ENCODE data around the gene ERG.
A peak's percentile ranks its signal among the peaks of the same experiment; 100 is the strongest.

Gene ERG

DNA sequence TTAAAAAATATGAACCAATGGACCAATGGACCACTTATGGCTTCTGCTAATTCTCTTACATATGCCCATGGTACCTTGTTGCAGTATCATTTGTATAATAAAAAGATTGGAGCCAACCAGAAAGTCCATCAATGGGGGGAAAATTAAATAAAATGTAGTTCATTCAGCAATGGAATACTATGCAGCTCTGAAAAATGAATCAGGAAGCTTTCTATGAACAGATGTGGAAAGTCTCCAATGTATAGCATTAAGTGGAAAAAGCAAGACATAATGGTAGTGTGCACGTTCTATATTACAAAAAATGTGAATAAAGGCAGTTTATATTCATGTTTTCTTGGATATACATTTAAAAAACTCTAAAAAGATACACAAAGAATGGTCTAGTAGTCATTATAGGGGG, 140.2 kb downstream of the ERG start:
- intact Hi-C loops (cut with micrococcal nuclease) = loop anchor here (5.0 kb wide), 1 partner anchor 646 kb away; no protein-coding TSS in a partner anchor
- Mint-ChIP-seq H3K27me3 (peaks cover 18% of the 10 kb centered on the region), H3K27ac (no peak overlapping the region), H3K9me3 (no peaks in the 10 kb centered on the region), H3K36me3 (ENCODE audit: low read depth) (no peaks in the 10 kb centered on the region), H3K4me1 (ENCODE audit: low read depth) (peaks cover 5% of the 10 kb centered on the region), H3K4me3 (no peak overlapping the region)

GRCh38 chr21:38356883-38357625, 141.2 kb downstream of the ERG start:
- intact Hi-C loops (cut with micrococcal nuclease) = loop anchor here (1.0 to 5.0 kb wide), 3 partner anchors 187 to 645 kb away; no protein-coding TSS in a partner anchor
- no peak overlapping the region for H3K27ac Mint-ChIP-seq
- H3K27me3 Mint-ChIP-seq = peaks cover 18% of the 10 kb centered on the region

DNA sequence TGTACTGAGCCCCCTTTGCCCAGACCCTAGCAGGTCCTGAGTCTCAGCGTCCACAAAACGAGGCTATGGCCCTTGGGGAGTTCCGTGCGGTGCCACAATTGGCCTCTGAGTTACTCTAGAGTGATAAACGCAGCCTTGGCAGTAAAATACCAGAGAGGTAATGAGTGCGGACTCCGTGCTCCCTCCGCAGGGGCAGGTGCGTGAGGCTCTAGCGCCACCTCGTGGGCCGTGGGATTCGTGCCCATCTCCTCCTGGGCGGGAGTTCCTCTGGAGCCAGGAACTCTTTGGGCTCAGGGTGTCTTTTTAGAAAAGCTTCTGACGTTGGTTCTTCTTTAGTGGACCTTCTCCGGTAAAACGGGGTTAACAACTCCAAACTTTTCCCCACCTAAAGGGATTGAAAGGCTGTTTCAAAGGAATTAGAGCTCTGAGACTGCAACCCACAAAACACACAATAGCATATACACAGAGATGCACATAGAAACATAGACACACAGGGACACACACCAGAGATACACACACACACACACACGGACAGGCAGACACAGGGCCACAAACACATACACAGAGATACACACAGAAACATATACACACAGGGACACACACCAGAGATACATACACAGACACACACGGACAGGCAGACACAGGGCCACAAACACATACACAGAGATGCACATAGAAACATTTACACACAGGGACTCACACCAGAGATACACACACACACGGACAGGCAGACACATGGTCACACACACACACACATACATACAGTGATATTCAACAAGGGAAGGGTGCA, 142.1 kb downstream of the ERG start:
- Mint-ChIP-seq H3K27ac (no peak overlapping the region), H3K4me1 (ENCODE audit: low read depth) (peaks cover 12% of the 10 kb centered on the region), H3K4me3 (no peak overlapping the region), H3K36me3 (ENCODE audit: low read depth) (no peaks in the 10 kb centered on the region), H3K9me3 (no peaks in the 10 kb centered on the region), H3K27me3 (peaks cover 15% of the 10 kb centered on the region)
- intact Hi-C loops (cut with micrococcal nuclease) = loop anchor here (1.0 to 5.0 kb wide), 3 partner anchors 186 to 644 kb away; no protein-coding TSS in a partner anchor

More at GRCh38 chr21:38356883-38357625, 141.2 kb downstream of the ERG start:
- peaks cover 5% of the 10 kb centered on the region for H3K4me1 Mint-ChIP-seq (ENCODE audit: low read depth)
- H3K4me3 Mint-ChIP-seq = no peak overlapping the region
- no peaks in the 10 kb centered on the region for H3K9me3 Mint-ChIP-seq
- H3K36me3 Mint-ChIP-seq (ENCODE audit: low read depth) = no peaks in the 10 kb centered on the region

GRCh38 chr21:38355353-38355752, 142.9 kb downstream of the ERG start:
- intact Hi-C loops (cut with micrococcal nuclease) = loop anchor here (5.0 kb wide), 1 partner anchor 643 kb away; no protein-coding TSS in a partner anchor
- Mint-ChIP-seq H3K9me3 (no peaks in the 10 kb centered on the region), H3K4me1 (ENCODE audit: low read depth) (peaks cover 20% of the 10 kb centered on the region), H3K27ac (no peak overlapping the region), H3K4me3 (no peak overlapping the region), H3K27me3 (peaks cover 14% of the 10 kb centered on the region), H3K36me3 (ENCODE audit: low read depth) (no peaks in the 10 kb centered on the region)

DNA sequence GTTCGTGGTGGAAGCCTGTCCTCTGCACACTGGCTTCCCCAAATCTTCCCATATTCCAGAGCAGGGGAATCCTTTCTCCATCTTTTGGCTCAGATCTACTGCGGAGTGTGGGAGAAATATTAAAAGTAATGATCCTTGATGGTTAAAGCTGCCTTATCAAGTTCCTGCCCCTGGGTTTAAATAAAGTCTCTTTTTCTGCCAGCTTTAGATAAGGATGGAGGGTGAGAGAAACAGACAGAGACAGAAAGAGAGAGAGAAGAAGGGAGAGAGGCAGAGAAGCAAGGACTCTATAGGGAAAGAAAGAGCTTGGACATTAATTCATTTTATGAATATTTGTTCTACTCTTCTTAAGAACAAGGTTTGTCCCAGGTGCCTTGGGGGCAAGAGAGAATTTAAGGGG, 143.5 kb downstream of the ERG start:
- H3K27me3 Mint-ChIP-seq = peaks cover 12% of the 10 kb centered on the region
- H3K27ac Mint-ChIP-seq = no peak overlapping the region
- no peaks in the 10 kb centered on the region for H3K9me3 Mint-ChIP-seq
- peaks cover 25% of the 10 kb centered on the region for H3K4me1 Mint-ChIP-seq (ENCODE audit: low read depth)
- no peaks in the 10 kb centered on the region for H3K36me3 Mint-ChIP-seq (ENCODE audit: low read depth)
- no peak overlapping the region for H3K4me3 Mint-ChIP-seq
- intact Hi-C loops (cut with micrococcal nuclease) = loop anchor here (5.0 kb wide), 1 partner anchor 642 kb away; no protein-coding TSS in a partner anchor

- no peaks in the 10 kb centered on the region for H3K36me3 Mint-ChIP-seq (ENCODE audit: low read depth)
- H3K4me1 Mint-ChIP-seq (ENCODE audit: low read depth) = peaks cover 25% of the 10 kb centered on the region
- intact Hi-C loops (cut with micrococcal nuclease) = no loop called here
- no peak overlapping the region for H3K4me3 Mint-ChIP-seq
- peaks cover 11% of the 10 kb centered on the region for H3K27me3 Mint-ChIP-seq
- no peaks in the 10 kb centered on the region for H3K9me3 Mint-ChIP-seq
- H3K27ac Mint-ChIP-seq = no peak overlapping the region
Measured at GRCh38 chr21:38354231-38354630, 144.0 kb downstream of the ERG start.

GRCh38 chr21:38352536-38353219, 145.6 kb downstream of the ERG start:
- Mint-ChIP-seq H3K27ac (no peak overlapping the region), H3K4me1 (ENCODE audit: low read depth) (peaks cover 25% of the 10 kb centered on the region), H3K4me3 (no peak overlapping the region), H3K9me3 (no peaks in the 10 kb centered on the region), H3K27me3 (peaks cover 13% of the 10 kb centered on the region), H3K36me3 (ENCODE audit: low read depth) (no peaks in the 10 kb centered on the region)
- intact Hi-C loops (cut with micrococcal nuclease) = loop anchor here (1.0 kb wide), 2 partner anchors 133 to 182 kb away; no protein-coding TSS in a partner anchor

DNA sequence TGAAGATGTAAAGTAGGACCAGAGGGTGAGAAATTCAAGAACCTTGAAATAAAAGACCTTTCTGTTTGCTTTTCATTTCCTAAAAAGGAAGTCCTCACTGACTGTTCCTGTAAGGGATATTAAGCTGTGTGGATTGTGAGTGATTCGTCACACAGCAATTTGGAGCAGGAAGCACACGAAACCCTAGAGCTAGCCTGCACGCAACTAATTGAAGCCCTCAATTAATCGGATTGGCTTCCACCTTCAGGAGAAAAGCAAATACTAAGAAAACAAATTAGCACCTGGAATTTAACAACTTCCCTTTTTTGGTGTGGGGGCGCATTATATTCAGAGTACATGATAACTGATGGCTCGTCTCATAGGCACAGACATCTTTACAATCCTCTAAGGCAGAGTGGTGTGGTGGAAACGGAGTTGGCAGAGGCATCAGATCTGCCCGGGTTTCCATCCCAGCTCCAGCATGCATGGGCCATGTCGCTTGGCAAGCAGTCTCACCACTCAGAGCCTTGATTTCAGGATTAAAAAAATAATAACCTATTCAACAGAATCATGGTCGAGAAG, 146.2 kb downstream of the ERG start:
- H3K27me3 Mint-ChIP-seq = peaks cover 16% of the 10 kb centered on the region
- peaks cover 25% of the 10 kb centered on the region for H3K4me1 Mint-ChIP-seq (ENCODE audit: low read depth)
- H3K36me3 Mint-ChIP-seq (ENCODE audit: low read depth) = no peaks in the 10 kb centered on the region
- H3K27ac Mint-ChIP-seq = peak overlapping the region; percentile 9
- no peak overlapping the region for H3K4me3 Mint-ChIP-seq
- intact Hi-C loops (cut with micrococcal nuclease) = loop anchor here (1.0 kb wide), 2 partner anchors 133 to 182 kb away; no protein-coding TSS in a partner anchor
- H3K9me3 Mint-ChIP-seq = no peaks in the 10 kb centered on the region

DNA sequence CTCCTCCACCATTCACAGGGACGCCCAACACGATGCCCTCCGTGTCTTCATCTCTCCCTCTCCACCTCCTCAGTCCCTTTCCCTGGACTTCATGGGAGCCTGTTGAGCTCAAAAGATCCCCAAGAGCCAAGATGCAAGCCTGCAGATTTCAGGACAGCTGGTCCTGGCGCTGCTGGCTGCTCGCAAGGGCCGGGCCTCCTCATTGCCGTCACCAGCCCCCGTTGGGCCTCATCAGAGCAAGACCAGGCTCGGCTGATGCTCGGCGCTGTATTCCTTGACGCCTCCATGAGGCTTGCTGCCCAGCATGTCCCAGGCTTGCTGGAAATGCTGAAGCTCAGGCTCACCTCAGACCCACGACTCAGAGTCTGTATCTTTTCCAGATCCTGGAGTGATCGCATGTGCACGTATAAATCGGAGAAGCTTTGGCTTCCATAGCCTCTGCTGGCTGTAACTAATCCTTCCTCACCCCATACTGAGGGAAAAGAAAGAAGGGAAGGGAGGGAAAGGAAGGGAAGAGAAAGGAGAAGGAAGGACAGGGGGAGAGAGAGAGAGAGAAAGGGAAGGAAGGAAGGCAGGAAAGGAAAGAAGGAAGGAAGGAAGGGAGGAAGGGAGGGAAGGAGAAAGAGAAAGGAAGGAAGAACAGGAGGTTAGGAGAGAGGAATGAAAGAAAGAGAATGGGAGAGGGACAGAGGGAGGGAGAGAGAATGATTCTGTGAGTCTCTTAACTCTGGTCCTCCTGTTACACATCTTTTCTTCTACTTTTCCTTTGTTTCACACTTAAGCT, 146.9 kb downstream of the ERG start:
- H3K27ac Mint-ChIP-seq = peak overlapping the region; percentile 9
- intact Hi-C loops (cut with micrococcal nuclease) = no loop called here
- H3K4me1 Mint-ChIP-seq (ENCODE audit: low read depth) = peaks cover 24% of the 10 kb centered on the region
- H3K27me3 Mint-ChIP-seq = peaks cover 18% of the 10 kb centered on the region
- H3K36me3 Mint-ChIP-seq (ENCODE audit: low read depth) = no peaks in the 10 kb centered on the region
- no peaks in the 10 kb centered on the region for H3K9me3 Mint-ChIP-seq
- H3K4me3 Mint-ChIP-seq = no peak overlapping the region

GRCh38 chr21:38350684-38351083, 147.6 kb downstream of the ERG start:
- Mint-ChIP-seq H3K36me3 (ENCODE audit: low read depth) (no peaks in the 10 kb centered on the region), H3K4me3 (no peak overlapping the region), H3K4me1 (ENCODE audit: low read depth) (peaks cover 28% of the 10 kb centered on the region), H3K27me3 (peaks cover 18% of the 10 kb centered on the region), H3K27ac (no peak overlapping the region), H3K9me3 (no peaks in the 10 kb centered on the region)
- intact Hi-C loops (cut with micrococcal nuclease) = no loop called here

GRCh38 chr21:38349977-38350376, 148.3 kb downstream of the ERG start:
- no peak overlapping the region for H3K27ac Mint-ChIP-seq
- intact Hi-C loops (cut with micrococcal nuclease) = no loop called here
- H3K9me3 Mint-ChIP-seq = no peaks in the 10 kb centered on the region

DNA sequence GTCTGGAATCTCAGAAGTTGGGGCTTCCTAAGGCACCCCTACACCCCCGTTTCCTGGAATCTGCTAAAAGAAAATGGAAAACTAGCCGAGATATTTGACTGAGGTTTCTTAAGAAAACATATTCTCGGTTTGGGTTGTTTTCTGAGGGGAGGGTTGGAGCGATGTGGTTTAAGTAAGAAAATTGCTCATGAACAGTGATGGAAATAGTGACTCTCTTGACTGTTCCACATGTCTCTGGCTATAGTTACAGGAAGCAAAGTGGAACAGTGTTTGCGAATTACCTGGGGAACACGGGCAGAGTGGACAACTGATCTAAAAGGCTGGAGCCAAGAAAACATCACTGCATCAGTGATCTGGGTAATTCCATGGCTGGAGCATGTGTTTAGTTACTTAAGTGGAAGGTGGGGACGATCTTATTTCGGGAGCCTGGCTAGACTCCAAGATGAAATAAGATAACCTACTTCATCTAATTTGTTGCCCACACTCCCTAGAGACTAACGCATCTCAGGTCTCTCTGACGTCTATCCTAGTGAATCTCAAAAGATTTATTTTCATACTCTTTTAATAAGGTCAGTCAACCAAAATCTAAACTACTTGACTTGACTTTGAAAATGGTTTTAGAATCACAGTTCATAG, 149.0 kb downstream of the ERG start:
- Mint-ChIP-seq H3K9me3 (no peaks in the 10 kb centered on the region), H3K4me1 (ENCODE audit: low read depth) (peaks cover 29% of the 10 kb centered on the region), H3K27me3 (peaks cover 11% of the 10 kb centered on the region), H3K4me3 (no peak overlapping the region), H3K36me3 (ENCODE audit: low read depth) (no peaks in the 10 kb centered on the region), H3K27ac (no peak overlapping the region)
- intact Hi-C loops (cut with micrococcal nuclease) = no loop called here

More at GRCh38 chr21:38349977-38350376, 148.3 kb downstream of the ERG start:
- H3K4me1 Mint-ChIP-seq (ENCODE audit: low read depth) = peaks cover 29% of the 10 kb centered on the region
- H3K4me3 Mint-ChIP-seq = no peak overlapping the region
- H3K36me3 Mint-ChIP-seq (ENCODE audit: low read depth) = no peaks in the 10 kb centered on the region
- peaks cover 15% of the 10 kb centered on the region for H3K27me3 Mint-ChIP-seq
